NCI-H2171 (cell line): ENCODE results near the gene TASP1.
"Not testable (repeated sequence)": the region's sequence is repeated elsewhere in the genome, so short reads cannot be mapped to it uniquely, and the experiment has no call there.

ENCODE experiments used
- DNase-seq: peaks from one replicate; lab custom pipeline; 2025; lab: John Stamatoyannopoulos, UW

Gene TASP1

DNA sequence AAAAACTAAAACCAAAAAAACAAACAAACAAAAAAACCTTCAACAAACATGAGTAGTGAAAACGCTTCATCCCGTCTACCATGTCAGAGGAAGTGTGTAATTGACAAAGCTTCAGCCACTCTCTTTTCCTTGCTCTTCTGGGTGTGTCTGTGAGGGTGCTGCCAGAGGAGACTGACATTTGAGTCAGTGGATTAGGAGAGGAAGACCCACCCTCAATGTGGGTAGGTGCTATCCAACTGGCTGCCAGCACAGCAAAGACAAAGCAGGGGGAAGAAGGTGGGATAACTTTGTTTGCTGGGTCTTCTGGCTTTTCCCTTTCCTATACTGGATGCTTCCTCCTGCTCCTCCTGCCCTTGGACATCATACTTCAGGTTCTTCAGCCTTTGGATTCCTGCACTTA is 145.6 kb downstream of the TASP1 start:
- DNase-seq = no peak

DNA sequence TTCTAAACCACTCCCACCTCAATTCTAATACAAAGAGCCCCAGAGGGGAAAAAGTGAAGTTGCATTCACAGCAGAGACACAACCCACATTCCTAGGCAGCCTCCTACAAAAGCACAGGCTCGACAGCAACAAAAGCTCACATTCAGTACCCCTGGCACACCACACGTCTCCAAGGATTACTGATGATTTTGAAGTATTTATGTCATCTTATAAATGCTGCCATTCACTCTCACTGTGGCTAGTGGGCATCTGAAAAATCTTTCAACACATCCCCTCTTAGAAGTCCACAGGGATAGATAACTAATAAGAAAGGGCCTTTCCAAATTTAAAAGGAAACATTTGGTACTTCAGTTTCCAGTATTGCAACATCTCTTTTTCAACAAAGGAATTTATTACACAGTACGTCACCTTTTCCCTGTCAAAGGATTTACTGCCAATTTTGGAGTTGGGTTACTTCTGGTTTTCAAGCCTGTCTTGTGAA is 146.7 kb downstream of the TASP1 start:
- DNase-seq = no peak

DNA sequence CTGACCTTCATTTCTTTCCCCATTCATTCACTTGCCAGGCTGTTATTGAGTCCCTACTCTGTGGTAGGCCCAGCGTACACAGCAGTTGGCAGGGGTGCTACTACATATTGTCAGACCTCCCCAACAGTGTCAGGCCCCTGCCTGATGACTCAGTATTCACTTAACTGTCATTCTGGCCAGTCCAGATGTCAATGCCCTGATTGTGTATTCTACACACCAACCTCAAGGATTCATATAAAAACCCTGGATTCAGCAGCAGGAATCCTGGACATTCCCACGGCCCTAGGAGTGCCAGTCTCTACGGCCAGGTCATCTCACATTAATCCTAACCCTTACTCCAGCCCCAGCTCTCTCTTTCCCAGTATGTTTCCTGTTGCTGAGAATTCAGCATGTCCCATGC is 151.5 kb downstream of the TASP1 start:
- no peak for DNase-seq

DNA sequence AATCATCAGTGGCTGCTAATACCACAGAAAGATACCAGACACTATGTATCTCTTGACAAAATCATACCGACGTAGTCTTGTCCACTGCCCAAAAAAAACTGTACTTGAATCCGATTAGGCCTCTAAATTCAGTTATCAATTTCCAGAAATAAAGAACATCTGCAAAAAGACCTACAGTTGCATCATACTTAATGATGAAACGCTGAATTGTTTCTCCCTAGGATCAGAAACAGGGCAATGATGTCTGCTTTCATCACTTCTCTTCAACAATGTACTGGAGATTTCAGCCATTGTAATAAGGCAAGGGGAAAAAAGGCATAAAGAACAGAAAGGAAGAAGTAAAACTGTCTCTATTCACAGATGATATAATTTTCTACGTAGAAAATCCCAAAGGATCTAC is 152.0 kb downstream of the TASP1 start:
- DNase-seq = no peak

DNA sequence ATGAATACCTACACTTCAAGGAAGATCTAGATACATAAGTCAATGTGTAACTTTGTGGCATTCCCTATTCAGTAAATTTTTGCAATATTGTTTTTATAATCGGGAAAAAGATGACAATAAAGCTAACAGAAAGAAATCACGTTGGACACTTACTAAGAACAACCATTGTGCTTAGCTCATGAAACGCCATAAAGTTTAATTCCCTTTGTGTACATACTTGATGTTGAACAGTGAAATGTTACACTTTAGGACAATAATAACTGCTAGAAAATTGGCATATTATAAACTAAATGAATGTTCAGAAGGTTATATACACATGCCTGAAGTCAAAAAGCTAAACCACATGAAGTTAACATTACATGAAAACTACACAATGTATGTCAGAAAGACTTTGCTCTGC is 153.2 kb downstream of the TASP1 start:
- DNase-seq = no peak

DNA sequence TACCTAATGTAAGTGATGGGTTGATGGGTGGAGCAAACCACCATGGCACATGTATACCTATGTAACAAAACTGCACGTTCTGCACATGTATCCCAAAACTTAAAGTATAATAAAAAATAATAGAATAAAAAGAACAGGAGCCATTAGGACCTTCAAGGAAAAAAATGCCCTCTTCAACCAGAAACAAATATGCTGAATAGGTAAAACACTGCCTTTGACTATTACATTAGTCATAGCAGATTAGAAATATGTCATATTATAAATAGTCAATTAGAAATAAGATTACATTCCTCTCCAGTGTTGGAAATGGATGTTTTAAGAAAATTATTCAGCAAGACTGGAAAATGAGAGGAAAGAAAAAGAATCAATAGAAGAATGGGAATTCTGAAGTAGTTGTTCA is 153.7 kb downstream of the TASP1 start:
- DNase-seq = not testable (repeated sequence)

DNA sequence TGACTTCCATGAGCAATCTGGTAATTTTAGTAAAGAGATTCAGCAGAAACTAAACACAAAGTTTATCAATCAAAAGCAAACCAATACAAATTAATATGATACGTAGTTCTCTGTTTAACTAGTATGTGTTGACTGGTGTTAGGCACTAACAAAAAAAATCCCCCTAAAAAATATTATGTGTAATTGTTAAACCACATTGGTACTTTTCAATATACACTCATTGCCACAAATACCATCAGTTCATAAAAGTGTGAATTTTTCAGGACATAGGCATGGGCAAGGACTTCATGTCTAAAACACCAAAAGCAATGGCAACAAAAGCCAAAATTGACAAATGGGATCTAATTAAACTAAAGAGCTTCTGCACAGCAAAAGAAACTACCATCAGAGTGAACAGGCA is 155.3 kb downstream of the TASP1 start:
- DNase-seq = not testable (repeated sequence)

DNA sequence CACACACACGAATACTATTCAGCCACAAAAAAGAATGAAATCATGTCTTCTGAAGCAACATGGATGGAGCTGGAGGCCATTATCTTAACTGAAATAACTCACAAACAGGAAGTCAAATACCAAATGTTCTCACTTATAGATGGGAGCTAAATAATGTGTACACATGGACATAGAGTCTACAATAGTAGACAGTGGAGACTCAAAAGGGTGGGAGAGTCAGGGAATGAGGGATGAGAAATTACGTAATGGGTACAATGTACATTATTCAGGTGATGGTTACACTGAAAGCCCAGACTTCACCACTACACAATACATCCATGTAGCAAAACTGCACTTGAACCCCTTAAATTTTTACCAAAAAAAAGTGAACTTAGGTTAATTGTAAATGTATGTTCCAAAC is 160.4 kb downstream of the TASP1 start:
- DNase-seq = no peak

DNA sequence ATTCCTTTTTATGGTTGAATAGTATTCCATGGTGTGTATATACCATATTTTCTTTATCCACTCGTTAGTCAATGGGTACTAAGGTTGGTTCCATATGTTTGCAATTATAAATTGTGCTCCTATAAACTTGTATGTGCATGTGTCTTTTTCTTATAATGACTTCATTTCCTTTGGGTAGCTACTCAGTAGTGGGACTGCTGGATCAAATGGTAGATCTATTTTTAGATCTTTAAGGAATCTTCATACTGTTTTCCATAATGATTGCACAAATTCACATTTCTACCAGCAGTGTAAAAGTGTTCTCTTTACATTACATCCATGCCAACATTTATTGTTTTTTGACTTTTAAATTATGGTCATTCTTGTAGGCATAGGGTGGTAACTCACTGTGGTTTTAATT is 164.3 kb downstream of the TASP1 start:
- DNase-seq = no peak

DNA sequence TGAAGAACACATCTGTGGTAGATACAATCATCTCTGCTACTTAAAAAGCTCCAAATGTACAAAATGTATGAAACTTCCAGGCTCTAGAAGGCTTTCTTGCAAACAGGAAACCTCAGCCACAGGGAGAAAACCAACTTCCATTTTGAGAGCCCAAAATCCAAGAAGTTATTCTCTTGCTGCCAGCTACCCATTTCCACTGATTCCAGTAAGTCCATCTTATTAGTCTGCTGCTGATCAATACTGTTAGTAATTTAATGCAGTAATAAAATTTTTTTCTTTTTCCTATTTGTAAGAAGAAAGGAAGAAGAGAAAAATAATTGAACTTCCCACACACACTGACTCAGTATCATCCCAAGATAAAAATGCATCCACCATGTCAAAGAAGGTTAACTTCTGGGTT is 169.5 kb downstream of the TASP1 start:
- no peak for DNase-seq

DNA sequence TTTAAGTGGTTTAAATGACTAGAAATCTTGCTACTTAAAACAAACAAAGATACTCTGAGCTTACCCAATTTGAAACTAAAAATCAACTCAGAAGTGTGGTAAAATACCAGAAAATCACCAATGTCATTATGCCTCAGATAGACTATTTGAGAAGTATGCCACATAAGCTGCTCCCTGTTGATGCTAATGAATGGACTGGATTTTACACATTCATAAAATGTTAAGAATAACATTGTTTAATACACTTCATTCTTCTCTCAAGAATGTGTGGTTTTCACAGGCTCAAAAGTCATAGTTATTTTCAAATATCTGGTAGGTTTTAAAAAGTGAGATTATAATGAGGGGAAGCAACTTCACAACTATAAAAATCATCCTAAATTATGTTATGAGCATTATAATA is 170.6 kb downstream of the TASP1 start:
- no peak for DNase-seq

DNA sequence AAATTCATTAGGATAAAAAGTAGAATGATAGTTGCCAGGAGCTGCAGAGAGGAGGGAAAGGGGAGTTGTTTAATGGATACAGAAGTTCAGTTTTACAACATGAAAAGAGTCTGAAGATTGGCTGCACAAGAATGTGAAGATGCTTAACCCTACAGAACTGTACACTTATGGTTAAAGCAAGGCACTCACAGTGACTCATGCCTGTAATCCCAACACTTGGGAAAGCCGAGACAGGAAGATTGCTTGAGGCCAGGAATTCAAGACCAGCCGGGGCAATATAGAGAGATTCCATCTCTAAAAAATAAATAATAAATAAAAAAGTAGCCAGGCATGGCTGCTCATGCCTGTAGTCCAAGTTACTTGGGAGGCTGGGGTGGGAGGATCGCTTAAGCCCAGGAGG is 174.0 kb downstream of the TASP1 start:
- no peak for DNase-seq

DNA sequence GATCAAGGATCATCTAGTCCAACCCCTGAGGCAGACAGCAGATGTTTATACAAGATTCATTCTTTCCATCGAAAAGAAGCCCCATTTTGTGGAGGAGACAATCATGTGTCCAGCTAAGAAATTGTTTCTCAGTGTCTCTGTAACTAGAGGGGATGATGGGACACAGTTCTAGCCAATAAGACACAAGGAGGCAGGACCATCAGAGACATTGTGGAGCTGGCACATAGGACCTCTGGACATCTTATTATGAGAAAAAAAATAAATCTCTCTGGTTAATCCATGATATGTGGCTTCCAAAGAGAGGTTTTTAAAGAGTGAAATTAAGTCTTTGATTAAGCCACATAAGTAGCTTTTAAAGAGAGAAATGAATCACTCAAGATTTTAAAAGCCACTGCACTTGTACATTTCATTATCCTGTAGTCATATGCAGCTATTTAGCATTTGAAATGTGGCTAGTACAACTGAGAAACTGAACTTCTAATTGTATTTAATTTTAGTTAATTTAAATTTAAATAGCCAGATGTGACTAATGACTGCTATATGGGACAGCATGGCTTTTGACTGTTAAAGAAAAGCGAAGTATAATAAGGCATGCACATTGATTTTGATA is 176.8 kb downstream of the TASP1 start:
- no peak for DNase-seq

DNA sequence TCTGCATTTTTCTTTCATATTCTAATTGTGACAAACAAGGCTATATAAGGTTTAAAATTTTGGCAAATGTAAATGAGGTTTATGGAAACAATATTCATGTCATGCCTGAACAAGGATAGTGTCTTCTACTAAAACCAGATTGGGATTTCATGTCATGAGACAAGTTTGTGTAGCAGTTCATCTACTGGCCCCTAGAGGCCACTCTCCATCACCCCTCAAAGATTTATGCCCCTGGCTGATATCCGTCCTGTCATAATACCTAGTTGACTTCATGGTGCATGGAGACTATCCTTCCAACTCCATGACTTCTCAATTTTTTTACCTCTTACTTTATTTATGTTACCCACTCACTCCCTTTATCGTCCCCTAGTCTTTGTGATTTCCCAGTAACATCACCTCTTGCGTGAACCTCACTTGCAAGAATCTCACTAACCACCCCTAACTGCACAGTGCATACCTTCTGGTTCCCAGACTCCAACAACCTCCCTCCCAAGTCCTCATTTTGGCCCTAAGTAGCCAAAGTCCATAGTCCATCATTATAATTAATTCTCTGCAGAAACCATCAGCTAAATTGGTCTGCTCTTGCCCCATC is 179.8 kb downstream of the TASP1 start:
- DNase-seq = peak; percentile 6

DNA sequence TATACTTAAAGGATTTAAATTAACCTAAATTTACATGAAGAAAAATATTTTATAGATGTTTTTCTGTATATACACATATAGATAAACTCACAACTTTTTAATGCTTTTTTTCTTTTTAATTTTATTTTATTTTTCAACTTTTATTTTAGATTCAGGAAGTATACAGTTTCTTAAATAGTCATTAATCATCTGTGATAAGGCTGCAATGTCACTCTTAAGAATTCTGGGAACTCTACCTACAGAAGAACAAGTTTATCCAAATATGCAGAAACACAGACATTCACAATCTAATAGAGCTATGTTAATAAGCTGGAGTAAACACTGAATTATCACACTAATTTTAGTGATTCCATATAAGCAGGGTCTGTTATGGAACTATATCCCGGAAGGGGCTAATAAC is 181.2 kb downstream of the TASP1 start:
- no peak for DNase-seq

DNA sequence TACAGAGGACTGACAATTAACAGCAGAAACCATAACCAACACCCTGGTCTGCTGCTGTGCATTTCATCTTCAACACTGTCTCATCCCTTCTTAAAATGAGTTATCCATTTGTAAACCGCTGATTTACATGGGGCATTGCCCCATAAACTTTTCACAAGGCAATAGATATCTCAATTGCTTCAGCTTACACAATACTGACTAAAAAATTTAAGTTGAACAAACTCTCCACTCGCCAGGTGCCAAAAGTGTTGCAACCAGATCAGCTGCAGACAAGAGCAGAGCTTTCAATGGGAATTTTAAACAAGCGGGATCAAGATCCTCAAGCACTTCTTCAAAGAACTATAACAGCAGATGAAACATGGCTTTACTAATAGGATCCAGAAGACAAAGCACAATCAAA is 183.0 kb downstream of the TASP1 start:
- no peak for DNase-seq

DNA sequence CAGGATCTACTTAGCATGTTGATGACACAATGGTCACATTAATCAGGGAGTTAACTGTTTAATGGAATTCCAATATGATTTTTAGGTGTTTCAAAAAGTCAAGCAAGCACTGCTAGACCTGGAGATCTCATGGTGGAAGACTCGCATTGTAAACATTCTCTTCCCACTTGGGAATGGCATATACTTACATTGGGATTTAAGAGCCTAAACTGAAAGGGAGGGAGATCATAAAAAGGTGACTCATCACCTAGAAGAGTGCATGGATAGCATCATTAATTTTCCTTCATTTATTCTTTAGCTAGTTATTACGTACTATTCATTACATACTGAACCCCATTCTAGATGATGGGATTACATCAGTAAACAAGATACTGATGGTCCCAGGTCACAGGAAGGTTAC is 185.4 kb downstream of the TASP1 start:
- DNase-seq = no peak

DNA sequence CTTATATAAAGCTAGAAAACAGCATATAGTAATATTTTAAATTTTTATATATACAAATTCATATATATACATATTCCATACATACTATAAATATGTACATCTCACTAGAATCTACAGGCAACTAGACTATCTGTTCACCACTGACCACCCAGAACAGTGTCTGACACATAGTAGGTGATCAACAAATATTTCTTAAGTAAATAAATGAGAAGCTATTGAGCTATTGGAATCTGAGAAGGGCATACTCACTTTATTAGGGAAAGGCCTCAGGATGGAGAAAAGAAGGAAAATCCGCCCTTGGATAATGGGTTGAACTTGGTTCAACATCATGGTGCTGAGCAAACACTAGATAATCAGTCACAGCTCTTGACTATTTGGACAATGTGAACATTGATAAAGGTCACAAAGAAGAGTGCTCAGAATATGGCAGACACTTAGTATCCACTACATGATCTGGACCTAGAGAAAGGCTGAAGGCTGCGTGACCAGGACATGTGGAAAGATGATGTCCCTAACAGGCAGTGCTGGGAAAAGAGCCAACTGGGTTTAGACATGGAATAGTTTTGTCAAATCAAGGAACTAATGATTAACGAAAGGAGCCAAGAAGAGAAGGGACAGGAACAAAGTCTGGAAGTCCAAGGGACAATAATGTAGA is 186.1 kb downstream of the TASP1 start:
- DNase-seq = no peak

DNA sequence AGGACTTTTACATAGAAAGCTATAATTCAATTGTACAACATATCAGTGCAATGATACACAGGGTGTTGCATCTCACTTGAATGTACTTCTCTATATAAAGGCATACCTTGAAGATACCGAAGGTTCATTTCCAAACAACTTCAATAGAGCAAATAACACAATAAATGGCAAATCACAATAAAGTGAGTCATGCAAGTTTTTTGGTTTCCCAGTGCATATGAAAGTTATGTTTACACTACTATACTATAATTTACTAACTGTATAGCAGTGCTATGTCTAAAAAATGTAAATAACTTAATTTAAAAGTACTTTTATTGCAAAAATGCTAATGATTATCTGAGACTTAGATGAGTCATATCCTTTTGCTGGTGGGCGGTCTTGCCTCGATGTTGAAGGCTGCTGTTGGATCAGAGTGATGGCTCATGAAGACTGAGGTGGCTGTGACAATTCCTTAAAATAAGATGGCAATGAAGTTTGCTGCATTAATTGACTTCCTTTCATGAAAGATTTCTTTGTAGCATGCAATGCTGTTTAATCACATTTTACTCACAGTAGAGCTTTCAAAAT is 188.8 kb downstream of the TASP1 start:
- no peak for DNase-seq

DNA sequence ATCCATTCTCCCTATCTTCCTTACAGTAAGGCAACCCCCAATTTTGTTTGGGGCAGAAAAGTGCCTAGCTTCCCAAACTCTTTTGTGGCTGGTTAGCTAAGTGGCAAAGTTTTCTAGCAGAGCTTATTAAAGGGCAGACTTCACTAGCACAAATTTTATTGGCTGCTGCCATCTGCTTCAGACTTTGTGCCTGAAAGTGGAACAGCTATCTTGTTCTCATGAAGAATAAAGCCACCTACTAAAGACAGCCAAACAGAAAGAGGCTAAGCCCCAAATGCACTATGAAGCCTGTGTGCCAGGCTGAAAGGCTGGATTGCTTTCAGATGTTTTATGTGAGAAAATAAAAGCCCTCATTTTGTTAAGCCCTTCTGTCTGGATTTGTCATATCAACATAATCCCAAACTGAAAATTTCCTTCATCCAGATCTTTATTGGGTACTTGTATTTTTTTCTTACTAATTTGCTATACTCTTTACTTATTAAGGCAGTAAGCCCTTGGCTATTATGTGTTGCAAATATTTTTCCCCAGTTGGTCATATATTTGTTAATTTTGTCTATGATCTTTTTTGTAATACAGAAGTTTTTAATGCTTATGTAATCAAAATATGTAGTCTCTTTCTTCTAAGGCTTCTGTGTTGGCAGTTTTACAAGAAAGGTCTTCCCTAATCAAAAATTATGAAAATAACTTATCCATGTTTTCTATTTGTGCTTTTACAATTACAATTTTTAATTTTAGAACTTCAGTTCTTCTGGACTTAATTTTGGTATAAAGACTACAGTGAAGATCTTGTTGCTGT is 191.1 kb downstream of the TASP1 start:
- no peak for DNase-seq

DNA sequence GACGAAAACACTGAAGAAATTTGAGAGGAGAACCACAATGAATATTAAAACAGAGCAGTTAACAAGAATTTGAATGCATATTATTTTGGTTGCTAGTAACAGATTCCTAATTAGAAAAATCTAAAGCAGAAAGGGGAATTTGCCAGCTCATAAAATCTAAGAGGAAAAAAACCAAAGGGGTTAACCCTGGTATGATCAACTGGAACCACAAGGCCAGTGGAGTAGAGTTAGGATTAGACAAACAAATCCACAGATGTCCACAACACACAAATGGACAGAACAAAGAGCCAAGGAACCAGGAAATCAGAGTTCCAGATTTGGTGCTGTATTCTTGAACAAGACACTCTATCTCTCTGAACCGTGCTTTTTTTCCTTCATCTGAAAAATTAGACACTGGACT is 195.0 kb downstream of the TASP1 start:
- no peak for DNase-seq

DNA sequence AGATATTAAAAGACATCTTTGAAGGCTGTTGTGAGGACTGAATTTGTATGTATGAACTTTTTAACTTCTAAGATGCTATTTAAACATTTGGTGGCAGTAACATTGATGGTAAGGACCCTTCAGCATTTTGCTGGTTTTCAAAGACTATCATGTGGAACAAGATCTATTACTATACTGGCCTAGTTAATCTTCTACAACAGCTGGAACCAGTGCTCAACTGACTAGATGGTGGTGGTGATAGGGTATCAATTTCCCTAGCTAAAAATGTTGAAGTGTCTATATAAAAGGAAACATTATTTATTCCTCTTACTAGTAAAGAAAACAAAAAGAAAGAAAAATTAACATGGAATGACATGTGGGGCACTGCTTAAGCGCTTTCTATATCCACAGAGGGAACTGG is 195.7 kb downstream of the TASP1 start:
- DNase-seq = no peak

DNA sequence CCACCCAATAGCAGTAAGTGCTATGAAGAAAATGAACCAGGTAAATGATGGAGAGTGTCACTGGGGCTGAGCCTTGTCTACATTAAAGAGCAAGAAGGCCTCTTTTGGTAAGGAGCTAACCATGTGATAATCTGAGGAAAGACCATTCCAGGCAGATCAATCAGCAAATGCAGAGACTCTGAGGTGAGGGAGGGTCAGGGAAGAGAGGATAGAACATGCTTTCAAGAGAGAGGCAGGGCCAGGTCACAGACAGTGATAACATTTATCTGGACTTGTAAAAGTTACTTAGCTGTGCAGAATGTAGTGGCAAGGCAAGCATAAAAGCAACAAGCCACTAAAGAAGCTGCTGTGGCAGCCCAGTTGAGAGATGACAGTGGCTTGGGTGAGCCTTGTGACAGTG is 197.3 kb downstream of the TASP1 start:
- no peak for DNase-seq
